ENCODE data around the gene ZNF540. TPM values are rescaled to one million over a fixed set of nuclear protein-coding genes. Genes with fewer than 3 reads are reported as not detected.

Gene ZNF540
- total and polyA plus RNA-seq, 9 donors = 1.6 to 17.1 (median 8.7) TPM

DNA sequence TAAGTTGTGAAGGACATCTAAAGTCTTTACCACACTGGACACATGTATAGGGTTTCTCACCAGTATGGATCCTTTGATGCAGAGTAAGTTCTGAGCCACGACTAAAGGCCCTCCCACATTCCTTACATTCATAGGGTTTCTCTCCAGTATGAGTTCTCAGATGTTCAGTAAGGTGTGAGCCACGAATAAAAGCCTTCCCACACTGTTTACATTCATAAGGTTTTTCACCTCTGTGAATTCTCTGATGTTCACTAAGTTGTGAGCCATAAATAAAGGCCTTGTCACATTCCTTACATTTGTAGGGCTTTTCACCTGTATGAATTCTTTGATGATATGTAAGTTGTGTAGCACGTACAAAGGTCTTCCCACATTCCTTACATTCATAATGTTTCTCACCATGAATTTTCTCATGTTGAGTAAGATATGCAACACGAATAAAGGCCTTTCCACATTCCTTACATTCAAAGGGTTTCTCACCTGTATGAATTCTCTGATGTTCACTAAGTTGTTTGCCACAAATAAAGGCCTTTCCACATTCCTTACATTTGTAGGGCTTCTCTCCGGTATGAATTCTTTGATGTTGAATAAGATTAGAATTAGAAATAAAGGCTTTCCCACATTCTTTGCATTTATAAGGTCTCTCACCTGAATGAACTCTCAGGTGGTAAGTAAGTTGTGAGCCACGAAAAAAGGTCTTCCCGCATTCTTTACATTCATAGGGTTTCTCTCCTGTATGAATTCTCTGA is 29.9 kb upstream of the ZNF540 start:
- WGBS, 3 donors = 95 to 98% (median 97%) methylated on average over 7 of the region's 7 CpGs
- no peak for DNase-seq
- no peaks in the 10 kb centered on the region for H3K36me3 ChIP-seq
- no peak overlapping the region for H3K4me3 ChIP-seq
- TF ChIP-seq, protein P1, sequence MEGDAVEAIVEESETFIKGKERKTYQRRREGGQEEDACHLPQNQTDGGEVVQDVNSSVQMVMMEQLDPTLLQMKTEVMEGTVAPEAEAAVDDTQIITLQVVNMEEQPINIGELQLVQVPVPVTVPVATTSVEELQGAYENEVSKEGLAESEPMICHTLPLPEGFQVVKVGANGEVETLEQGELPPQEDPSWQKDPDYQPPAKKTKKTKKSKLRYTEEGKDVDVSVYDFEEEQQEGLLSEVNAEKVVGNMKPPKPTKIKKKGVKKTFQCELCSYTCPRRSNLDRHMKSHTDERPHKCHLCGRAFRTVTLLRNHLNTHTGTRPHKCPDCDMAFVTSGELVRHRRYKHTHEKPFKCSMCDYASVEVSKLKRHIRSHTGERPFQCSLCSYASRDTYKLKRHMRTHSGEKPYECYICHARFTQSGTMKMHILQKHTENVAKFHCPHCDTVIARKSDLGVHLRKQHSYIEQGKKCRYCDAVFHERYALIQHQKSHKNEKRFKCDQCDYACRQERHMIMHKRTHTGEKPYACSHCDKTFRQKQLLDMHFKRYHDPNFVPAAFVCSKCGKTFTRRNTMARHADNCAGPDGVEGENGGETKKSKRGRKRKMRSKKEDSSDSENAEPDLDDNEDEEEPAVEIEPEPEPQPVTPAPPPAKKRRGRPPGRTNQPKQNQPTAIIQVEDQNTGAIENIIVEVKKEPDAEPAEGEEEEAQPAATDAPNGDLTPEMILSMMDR (IDR thresholded peaks at IDR 0.05) = no peak
- TF ChIP-seq EP300 (IDR thresholded peaks at IDR 0.05) = no peak
- TF ChIP-seq POLR2A (IDR thresholded peaks at IDR 0.05) = no peak
- no peaks in the 10 kb centered on the region for H3K27me3 ChIP-seq
- H3K4me1 ChIP-seq (ENCODE audit: insufficient read depth) = no peaks in the 10 kb centered on the region
- no peak overlapping the region for H3K27ac ChIP-seq
- H3K9me3 ChIP-seq = peaks cover 17 to 52% of the 10 kb centered on the region in 2 donors
- intact Hi-C loops (cut with DNase I) = loop anchor here in 1 of 4 donors (2.0 kb wide), 1 partner anchor 16 kb away; no protein-coding TSS in a partner anchor

DNA sequence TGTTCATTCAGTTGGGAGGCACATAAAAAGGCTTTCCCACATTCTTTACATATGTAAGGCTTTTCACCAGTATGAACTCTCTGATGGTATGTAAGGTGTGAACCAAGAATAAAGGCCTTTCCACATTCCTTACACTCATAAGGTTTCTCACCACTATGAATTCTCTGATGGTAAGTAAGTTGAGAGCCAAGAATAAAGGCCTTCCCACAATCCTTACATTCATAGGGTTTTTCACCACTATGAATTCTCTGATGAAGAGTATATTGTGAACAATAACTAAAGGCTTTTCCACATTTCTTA is 29.4 kb upstream of the ZNF540 start:
- no peak for TF ChIP-seq EP300 (IDR thresholded peaks at IDR 0.05)
- TF ChIP-seq POLR2A (IDR thresholded peaks at IDR 0.05) = no peak
- Histone ChIP-seq H3K4me1 (ENCODE audit: insufficient read depth) (no peaks in the 10 kb centered on the region), H3K27me3 (no peaks in the 10 kb centered on the region), H3K9me3 (peaks cover 17 to 55% of the 10 kb centered on the region in 2 donors), H3K27ac (no peak overlapping the region), H3K36me3 (no peaks in the 10 kb centered on the region), H3K4me3 (no peak overlapping the region)
- DNase-seq = no peak
- intact Hi-C loops (cut with DNase I) = loop anchor here in 1 of 4 donors (2.0 kb wide), 1 partner anchor 17 kb away; no protein-coding TSS in a partner anchor

DNA sequence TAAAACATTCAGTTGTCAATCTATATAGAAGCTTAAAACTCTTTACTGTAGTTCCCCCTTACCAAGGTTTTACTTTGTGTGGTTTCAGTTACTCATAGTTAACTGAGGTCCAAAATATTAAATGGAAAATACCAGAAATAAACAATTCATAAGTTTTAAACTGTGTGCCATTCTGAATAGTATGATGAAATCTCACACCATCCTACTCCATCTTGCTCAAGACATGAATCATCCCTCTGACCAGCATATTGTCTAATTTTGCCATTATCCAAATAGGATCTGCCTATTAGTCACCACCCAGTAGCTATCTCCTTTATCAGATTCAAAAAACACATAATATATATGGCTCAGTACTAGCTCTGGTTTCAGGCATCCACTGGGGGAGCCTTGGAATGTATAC is 22.5 kb upstream of the ZNF540 start:
- intact Hi-C loops (cut with DNase I) = no loop called here
- no peaks in the 10 kb centered on the region for H3K36me3 ChIP-seq
- H3K9me3 ChIP-seq = peaks cover 17 to 32% of the 10 kb centered on the region in 2 donors
- no peak overlapping the region for H3K4me3 ChIP-seq
- no peak overlapping the region for H3K27ac ChIP-seq
- no peak for DNase-seq
- TF ChIP-seq POLR2A (IDR thresholded peaks at IDR 0.05) (no peak), EP300 (IDR thresholded peaks at IDR 0.05) (no peak)
- TF ChIP-seq, protein P1 (IDR thresholded peaks at IDR 0.05) = no peak
- no peaks in the 10 kb centered on the region for H3K4me1 ChIP-seq (ENCODE audit: insufficient read depth)
- H3K27me3 ChIP-seq = no peaks in the 10 kb centered on the region

DNA sequence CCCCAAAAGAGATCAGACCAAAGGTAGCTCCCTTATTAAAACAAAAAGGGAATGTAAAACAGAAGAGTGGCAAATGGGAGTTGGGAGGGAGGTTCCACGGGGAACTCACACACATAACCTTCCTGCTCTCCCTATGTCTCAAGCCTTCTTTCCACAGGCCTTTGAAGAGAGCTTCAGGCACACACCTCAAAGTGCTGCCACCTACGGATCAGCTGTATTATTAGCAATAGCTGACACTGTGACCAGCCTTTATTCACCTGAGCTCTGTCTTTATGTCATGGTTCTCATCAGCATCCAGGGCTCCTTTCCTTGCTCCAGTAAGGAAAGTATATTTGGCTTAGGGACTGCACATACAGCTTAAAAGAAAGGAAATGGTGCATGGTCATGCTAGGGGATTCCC is 11.3 kb upstream of the ZNF540 start:
- 61 to 70% (median 68%) methylated on average over 2 of the region's 2 CpGs for WGBS, 3 donors
- intact Hi-C loops (cut with DNase I) = loop anchor here in 1 of 4 donors (5.0 kb wide), 1 partner anchor 64 kb away; no protein-coding TSS in a partner anchor

DNA sequence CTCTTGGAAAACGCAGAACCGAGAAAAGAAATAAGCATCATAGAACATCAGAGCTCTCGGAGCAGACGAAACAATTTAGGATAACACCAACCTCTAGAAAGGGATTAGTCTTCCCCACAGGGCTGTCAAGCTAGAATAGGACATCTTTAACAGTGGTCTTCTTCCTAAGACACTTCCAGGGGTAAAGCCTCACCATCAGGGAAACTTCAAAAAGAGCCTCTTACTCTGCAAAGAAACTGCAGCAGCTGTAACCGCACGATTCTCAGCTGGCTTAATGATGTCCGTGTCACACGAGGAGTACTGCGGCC is 726 bp upstream of the ZNF540 start:
- intact Hi-C loops (cut with DNase I) = no loop called here
- peak overlapping the region; percentile 75 to 89 for H3K27ac ChIP-seq
- 2% methylated on average over 9 of the region's 9 CpGs for WGBS, 3 donors

More for the DNA sequence above, 11.3 kb upstream of the ZNF540 start:
- Histone ChIP-seq H3K27me3 (no peaks in the 10 kb centered on the region), H3K4me1 (ENCODE audit: insufficient read depth) (no peaks in the 10 kb centered on the region), H3K36me3 (no peaks in the 10 kb centered on the region), H3K4me3 (no peak overlapping the region), H3K9me3 (peaks cover 10 to 77% of the 10 kb centered on the region in 2 donors), H3K27ac (no peak overlapping the region)
- DNase-seq = no peak
- TF ChIP-seq EP300 (IDR thresholded peaks at IDR 0.05) (no peak), POLR2A (IDR thresholded peaks at IDR 0.05) (no peak)
- TF ChIP-seq, protein P1 (IDR thresholded peaks at IDR 0.05) = no peak

More for the DNA sequence above, 726 bp upstream of the ZNF540 start:
- Histone ChIP-seq H3K4me3 (peak overlapping the region; percentile 60), H3K4me1 (ENCODE audit: insufficient read depth) (peaks cover 3% of the 10 kb centered on the region), H3K36me3 (no peaks in the 10 kb centered on the region), H3K27me3 (no peaks in the 10 kb centered on the region), H3K9me3 (peaks cover 0 to 14% of the 10 kb centered on the region in 2 donors)
- TF ChIP-seq, protein P1 (IDR thresholded peaks at IDR 0.05) = no peak
- no peak for TF ChIP-seq EP300 (IDR thresholded peaks at IDR 0.05)
- TF ChIP-seq POLR2A (IDR thresholded peaks at IDR 0.05) = no peak
- DNase-seq = no peak

All from ovary (tissue), 9 donors.